Activated CD4-positive, alpha-beta memory T cell treated with anti-CD3 and anti-CD28 coated beads for 36 hours (primary cell): ENCODE measurements around the gene GPHN. TPM values are rescaled to one million over a fixed set of nuclear protein-coding genes. Genes with fewer than 3 reads are reported as not detected.

Experiments
- CTCF ChIA-PET: fragments of 350-600 bp; sonication (Branson Sonifier 250); formaldehyde crosslinking; loops from one replicate; lab custom pipeline; 2021; ENCODE audit warnings: antibody characterized with exemption, inconsistent platforms; lab: Charles Lee
- POLR2A ChIA-PET: fragments of 350-600 bp; sonication (Branson Sonifier 250); formaldehyde crosslinking; loops from one replicate; lab custom pipeline; 2021; ENCODE audit warnings: antibody characterized with exemption; lab: Charles Lee
- DNase-seq: peaks from one replicate; pipeline ENCODE4 v3.0.0-alpha.2; 2020
- H3K27ac Mint-ChIP-seq: one replicate; pipeline ENCODE4 v1.8.0; 2021; ENCODE audit warnings: mixed read lengths
- H3K27me3 Mint-ChIP-seq: one replicate; pipeline ENCODE4 v1.8.0; 2021; ENCODE audit warnings: mixed read lengths
- H3K36me3 Mint-ChIP-seq: one replicate; pipeline ENCODE4 v1.8.0; 2021; ENCODE audit warnings: mixed read lengths
- H3K4me1 Mint-ChIP-seq: one replicate; pipeline ENCODE4 v1.8.0; 2021; ENCODE audit warnings: low read depth, mixed read lengths
- H3K4me3 Mint-ChIP-seq: one replicate; pipeline ENCODE4 v1.8.0; 2021; ENCODE audit warnings: mild to moderate bottlenecking, mixed read lengths
- H3K9me3 Mint-ChIP-seq: one replicate; pipeline ENCODE4 v1.8.0; 2021; ENCODE audit warnings: mixed read lengths
- intact Hi-C: fragments of 100-400 bp; cut with micrococcal nuclease; formaldehyde crosslinking; loops from one replicate; pipeline ENCODE4 v1.15.1; 2023
- total RNA-seq, 2 experiments: library from RNA; stranded (reverse); gene quantifications; one replicate each; pipeline ENCODE4 v1.2.3, GENCODE V29; 2021

The GPHN gene
- total RNA-seq, result 10 to 100 TPM; 19.5 to 23.1 TPM

DNA sequence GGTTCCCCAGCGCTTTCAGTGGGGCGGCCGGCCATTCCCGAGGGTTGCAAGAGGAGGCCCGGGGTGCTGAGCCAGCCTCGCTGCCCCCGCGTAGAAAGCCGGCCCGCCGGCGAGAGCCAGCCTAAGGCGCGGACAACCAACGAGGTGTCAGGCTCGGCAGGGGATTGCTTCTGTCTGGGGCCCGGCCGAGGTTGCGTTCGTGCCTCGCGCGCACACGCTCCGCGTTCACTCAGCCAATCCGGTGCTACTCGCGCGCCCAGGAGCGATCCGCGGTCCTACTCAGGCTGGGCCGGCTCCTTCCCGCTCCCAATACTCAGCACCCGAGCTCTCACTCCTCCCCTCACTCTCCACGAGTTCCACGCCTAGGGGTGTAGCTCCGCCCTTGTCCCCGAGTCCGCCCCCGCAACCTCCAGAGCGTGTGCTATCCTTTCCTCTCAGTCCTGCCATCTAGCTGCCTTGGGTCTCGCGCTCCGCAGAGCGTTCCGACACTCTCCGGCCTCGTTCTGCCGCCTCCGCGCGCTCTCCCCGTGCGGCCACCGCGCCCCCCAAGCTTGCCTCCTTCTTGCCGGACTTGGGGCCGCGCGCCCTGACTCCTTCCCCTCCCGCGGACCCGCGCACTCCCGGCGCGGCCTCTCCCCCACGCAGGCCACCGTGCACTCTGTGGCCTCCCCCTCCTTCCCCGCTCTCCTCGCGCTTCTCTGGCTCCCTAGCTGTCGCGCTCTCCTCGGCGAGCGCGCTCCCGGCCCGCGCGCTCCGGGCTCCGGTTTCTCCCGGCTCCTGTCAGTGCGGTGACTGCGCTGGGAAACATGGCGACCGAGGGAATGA, at the start of gene GPHN:
Gene GPHN, plus strand, starts transcription at position 426 of the 825 bp plus-strand sequence.
- Mint-ChIP-seq H3K4me3 (peak within 1 kb of the TSS; percentile 89), H3K9me3 (no peaks in the 10 kb centered on the region), H3K27ac (peak within 1 kb of the TSS; percentile 92), H3K36me3 (no peaks in the 10 kb centered on the region), H3K4me1 (peaks cover 33% of the 10 kb centered on the region), H3K27me3 (peaks cover 4% of the 10 kb centered on the region)
- intact Hi-C loops, result loop anchor here (2.0 to 5.0 kb wide), 6 partner anchors 99 to 1411 kb away; partner anchors contain the start of genes EIF2S1, PALS1, RAD51B and ZFYVE26
- CTCF ChIA-PET, result interaction anchor here (1.0 to 2.7 kb wide), 8 partner anchors 10 to 852 kb away, joined by 3 to 8 read pairs (median 4); partner anchors contain the start of gene ATP6V1D
- DNase-seq, result peak; percentile 95
- POLR2A ChIA-PET, result interaction anchor here (1.6 to 1.9 kb wide), 4 partner anchors 9 to 734 kb away, joined by 4 to 9 read pairs (median 6); partner anchors contain the start of gene PALS1

DNA sequence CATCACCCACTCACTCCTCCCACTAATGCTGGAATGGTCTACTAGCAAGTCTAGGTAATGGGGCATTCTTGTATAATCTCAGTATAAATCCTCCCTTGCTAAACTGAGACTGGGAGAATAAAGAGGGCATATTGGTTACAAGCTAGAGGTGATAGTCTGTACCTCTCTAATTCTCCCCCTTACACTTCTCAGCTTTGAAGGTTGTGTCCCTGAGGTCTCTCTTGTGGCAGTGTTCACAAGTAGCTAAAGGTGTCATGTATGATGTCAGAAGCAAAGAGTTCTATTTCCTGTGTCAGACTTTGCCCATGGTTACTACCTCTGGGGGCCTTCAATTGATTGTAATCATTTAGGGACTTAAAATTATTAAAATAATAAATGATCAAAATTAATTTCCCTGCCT, 48.3 kb upstream of the GPHN start:
- intact Hi-C loops, result no loop called here
- Mint-ChIP-seq H3K27me3 (no peaks in the 10 kb centered on the region), H3K4me3 (no peak overlapping the region), H3K27ac (no peak overlapping the region), H3K36me3 (peaks cover 4% of the 10 kb centered on the region), H3K4me1 (no peaks in the 10 kb centered on the region), H3K9me3 (no peaks in the 10 kb centered on the region)
- CTCF ChIA-PET, result no interaction called here
- no peak for DNase-seq
- POLR2A ChIA-PET, result no interaction called here

DNA sequence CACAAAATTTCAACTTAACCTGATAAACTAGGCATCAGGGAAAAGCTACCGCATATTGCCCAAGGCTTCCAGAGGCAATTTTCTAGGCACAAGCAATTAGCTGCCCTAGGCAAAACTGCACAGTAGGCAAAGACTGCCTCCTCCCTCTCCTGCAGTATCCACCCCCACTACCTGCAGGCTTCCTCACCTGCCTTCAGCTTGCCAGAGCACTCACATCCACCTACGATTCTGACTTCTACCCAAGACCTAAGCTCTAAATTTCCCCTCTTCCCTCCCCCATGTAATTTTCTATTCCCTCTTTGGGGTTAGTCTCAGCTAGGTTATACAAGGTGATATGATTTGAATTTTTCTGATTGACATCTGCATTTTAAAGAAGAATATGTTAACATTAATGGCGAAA, 43.7 kb upstream of the GPHN start:
- H3K27me3 Mint-ChIP-seq, result no peaks in the 10 kb centered on the region
- CTCF ChIA-PET, result no interaction called here
- intact Hi-C loops, result no loop called here
- POLR2A ChIA-PET, result no interaction called here
- no peak for DNase-seq
- H3K4me3 Mint-ChIP-seq, result no peak overlapping the region
- no peak overlapping the region for H3K27ac Mint-ChIP-seq
- H3K4me1 Mint-ChIP-seq, result no peaks in the 10 kb centered on the region
- peaks cover 4% of the 10 kb centered on the region for H3K36me3 Mint-ChIP-seq
- H3K9me3 Mint-ChIP-seq, result peaks cover 5% of the 10 kb centered on the region

DNA sequence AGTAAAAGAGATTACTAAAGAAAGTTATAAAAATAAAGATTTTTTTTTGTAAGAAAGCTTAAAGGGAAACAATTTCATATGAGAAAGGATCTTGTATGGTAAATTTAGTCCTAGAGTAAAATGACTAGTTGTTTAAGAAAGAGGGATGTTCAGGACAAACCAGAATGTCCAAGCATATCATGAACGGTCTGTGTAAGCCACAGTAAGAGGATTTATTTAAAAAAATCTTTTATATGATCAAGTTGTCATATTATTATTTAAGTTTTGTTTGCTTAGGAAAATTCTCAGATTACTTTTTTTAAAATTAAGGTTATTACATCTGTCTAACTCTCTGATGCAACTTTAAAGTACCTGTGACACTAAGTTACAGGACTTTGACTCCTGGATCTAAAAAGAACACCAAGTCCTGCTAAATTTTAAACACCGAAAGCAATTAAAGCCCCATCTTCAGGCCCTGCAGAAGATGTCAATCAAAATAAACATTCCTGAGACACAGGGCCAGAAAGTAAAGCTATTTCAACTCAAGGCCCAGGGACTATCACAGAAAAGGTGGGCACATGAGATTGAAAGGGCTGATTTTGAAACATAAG, 39.1 kb upstream of the GPHN start:
- Mint-ChIP-seq H3K27ac (no peak overlapping the region), H3K27me3 (no peaks in the 10 kb centered on the region), H3K4me3 (no peak overlapping the region), H3K36me3 (peaks cover 6% of the 10 kb centered on the region), H3K9me3 (peaks cover 31% of the 10 kb centered on the region), H3K4me1 (no peaks in the 10 kb centered on the region)
- ChIA-PET POLR2A (no interaction called here), CTCF (interaction anchor here (2.0 kb wide), 1 partner anchor 109 kb away, joined by 6 read pairs; no protein-coding TSS in a partner anchor)
- intact Hi-C loops, result no loop called here
- DNase-seq, result no peak

DNA sequence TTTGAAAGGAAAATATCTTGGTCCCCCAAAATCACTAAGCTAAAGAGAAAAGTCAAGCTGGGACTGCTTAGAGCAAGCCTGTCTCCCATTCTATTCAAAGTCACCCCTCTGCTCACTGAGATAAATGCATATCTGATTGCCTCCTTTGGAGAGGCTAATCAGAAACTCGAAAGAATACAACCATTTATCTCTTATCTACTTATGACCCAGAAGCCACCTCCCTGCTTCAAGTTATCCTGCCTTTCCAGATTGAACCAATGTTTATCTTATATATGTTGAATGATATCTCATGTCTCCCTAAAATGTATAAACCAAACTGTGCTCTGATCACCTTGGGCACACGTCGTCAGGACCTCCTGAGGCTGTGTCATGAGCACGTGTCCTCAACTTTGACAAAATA, 36.4 kb upstream of the GPHN start:
- POLR2A ChIA-PET, result no interaction called here
- Mint-ChIP-seq H3K4me3 (no peak overlapping the region), H3K4me1 (no peaks in the 10 kb centered on the region), H3K27me3 (no peaks in the 10 kb centered on the region), H3K36me3 (peaks cover 4% of the 10 kb centered on the region), H3K9me3 (peaks cover 31% of the 10 kb centered on the region), H3K27ac (no peak overlapping the region)
- CTCF ChIA-PET, result no interaction called here
- intact Hi-C loops, result no loop called here
- no peak for DNase-seq

DNA sequence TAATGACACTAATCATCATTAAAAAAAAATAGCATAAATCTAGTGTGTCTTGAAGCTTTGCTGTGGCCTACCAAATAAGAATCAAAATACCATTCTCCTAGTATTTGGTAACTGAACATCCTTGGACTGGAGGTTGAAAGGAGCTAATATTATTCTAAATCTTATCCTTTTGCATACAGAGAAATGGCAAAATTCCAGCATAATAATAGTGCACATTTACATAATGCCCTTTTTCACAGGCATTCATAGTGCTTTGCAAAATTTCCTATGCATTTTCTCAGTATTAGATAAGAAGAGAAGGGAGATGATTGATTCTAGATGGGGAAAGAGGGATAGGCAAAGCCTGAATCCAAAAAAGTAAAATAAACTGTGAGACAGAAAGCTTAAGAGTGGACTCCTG, 35.7 kb upstream of the GPHN start:
- no peak overlapping the region for H3K4me3 Mint-ChIP-seq
- peaks cover 4% of the 10 kb centered on the region for H3K36me3 Mint-ChIP-seq
- no peak for DNase-seq
- intact Hi-C loops, result no loop called here
- ChIA-PET POLR2A (no interaction called here), CTCF (no interaction called here)
- no peak overlapping the region for H3K27ac Mint-ChIP-seq
- no peaks in the 10 kb centered on the region for H3K4me1 Mint-ChIP-seq
- H3K9me3 Mint-ChIP-seq, result peaks cover 31% of the 10 kb centered on the region
- H3K27me3 Mint-ChIP-seq, result no peaks in the 10 kb centered on the region

DNA sequence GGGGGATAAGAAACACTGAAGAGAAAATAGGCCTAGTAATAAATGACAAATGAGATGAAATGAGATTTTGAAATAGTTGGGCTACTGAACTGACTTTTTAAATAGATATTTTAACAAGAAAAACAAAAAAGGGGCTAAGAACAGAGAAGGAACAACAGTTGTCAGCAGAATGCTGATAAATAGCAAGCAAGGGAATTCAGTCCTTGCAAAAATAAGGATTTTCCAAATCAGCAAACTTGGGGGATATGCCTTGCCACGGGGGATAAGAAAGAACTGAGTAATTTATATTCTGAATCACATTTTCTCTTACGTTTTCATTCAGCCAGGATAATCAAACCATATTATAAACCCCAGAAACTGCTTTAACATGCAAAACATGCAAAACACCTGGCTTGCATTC, 34.7 kb upstream of the GPHN start:
- no peak overlapping the region for H3K27ac Mint-ChIP-seq
- DNase-seq, result no peak
- ChIA-PET POLR2A (no interaction called here), CTCF (no interaction called here)
- no peak overlapping the region for H3K4me3 Mint-ChIP-seq
- H3K4me1 Mint-ChIP-seq, result no peaks in the 10 kb centered on the region
- peaks cover 31% of the 10 kb centered on the region for H3K9me3 Mint-ChIP-seq
- H3K36me3 Mint-ChIP-seq, result peaks cover 2% of the 10 kb centered on the region
- H3K27me3 Mint-ChIP-seq, result no peaks in the 10 kb centered on the region
- intact Hi-C loops, result no loop called here

DNA sequence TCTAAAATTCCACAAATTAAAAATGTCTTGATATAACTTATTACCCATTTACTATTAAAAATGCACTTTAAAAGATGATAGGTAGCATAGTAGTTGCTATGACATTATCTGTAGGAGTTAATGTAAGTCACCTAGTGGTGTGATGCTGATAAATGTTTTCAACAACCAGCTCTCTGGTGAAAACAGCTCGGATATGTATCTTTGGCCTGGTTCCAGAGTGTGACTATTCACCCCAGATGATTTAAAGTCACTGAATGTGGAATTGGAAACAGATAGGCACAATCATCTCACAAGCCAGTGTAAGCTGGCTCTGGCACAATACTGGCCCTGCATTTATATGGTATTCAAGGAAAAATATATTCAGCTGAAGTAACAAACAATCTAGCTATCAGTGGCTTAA, 31.0 kb upstream of the GPHN start:
- Mint-ChIP-seq H3K36me3 (peaks cover 2% of the 10 kb centered on the region), H3K4me3 (no peak overlapping the region), H3K27me3 (no peaks in the 10 kb centered on the region), H3K4me1 (no peaks in the 10 kb centered on the region), H3K27ac (no peak overlapping the region), H3K9me3 (peaks cover 4% of the 10 kb centered on the region)
- intact Hi-C loops, result no loop called here
- POLR2A ChIA-PET, result no interaction called here
- CTCF ChIA-PET, result interaction anchor here (0.7 kb wide), 1 partner anchor 18 kb away, joined by 3 read pairs; no protein-coding TSS in a partner anchor
- no peak for DNase-seq

DNA sequence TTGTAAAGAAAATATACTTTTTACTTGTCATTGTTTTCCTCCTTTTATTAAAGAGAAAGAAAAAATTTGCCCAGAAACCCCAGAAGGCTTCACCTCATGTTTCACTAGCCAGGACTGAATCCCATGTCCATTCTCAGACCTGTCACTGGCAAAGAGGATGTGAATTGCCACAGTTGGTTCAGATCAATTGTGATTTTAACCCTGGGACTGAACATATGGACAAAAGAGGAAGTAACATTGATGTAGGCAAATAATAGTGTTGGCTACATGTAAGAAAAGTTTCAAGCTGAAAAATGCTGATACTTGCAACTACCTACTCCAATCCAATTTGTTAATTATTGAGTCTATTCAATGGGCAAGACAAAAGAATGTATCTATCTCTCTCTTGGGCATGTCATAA, 30.4 kb upstream of the GPHN start:
- H3K27ac Mint-ChIP-seq, result no peak overlapping the region
- ChIA-PET CTCF (no interaction called here), POLR2A (no interaction called here)
- no peak for DNase-seq
- H3K36me3 Mint-ChIP-seq, result no peaks in the 10 kb centered on the region
- intact Hi-C loops, result no loop called here
- H3K27me3 Mint-ChIP-seq, result no peaks in the 10 kb centered on the region
- H3K9me3 Mint-ChIP-seq, result no peaks in the 10 kb centered on the region
- no peaks in the 10 kb centered on the region for H3K4me1 Mint-ChIP-seq
- no peak overlapping the region for H3K4me3 Mint-ChIP-seq

DNA sequence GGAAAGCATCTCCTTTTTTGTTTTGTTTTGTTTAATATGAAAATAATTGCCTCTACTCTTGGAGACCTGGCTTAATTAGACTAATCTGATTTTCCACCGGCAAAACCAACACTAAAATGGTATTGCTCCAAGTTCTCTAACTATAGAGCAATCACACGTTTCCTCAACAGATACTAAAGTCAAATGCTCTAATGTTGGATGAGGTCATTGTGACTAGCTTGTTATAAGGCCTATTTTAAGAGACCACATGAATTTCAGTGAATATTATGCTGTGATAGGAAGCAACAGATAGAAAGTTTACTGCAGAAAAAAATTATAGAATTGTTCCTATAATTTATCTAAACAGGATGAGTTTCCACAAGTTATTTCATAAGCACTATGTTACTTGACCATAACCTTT, 25.1 kb upstream of the GPHN start:
- Mint-ChIP-seq H3K4me1 (no peaks in the 10 kb centered on the region), H3K36me3 (no peaks in the 10 kb centered on the region), H3K27ac (no peak overlapping the region), H3K9me3 (no peaks in the 10 kb centered on the region), H3K27me3 (no peaks in the 10 kb centered on the region), H3K4me3 (no peak overlapping the region)
- intact Hi-C loops, result no loop called here
- CTCF ChIA-PET, result interaction anchor here (0.6 to 1.4 kb wide), 2 partner anchors 12 to 310 kb away, joined by 4 read pairs; no protein-coding TSS in a partner anchor
- POLR2A ChIA-PET, result no interaction called here
- no peak for DNase-seq

DNA sequence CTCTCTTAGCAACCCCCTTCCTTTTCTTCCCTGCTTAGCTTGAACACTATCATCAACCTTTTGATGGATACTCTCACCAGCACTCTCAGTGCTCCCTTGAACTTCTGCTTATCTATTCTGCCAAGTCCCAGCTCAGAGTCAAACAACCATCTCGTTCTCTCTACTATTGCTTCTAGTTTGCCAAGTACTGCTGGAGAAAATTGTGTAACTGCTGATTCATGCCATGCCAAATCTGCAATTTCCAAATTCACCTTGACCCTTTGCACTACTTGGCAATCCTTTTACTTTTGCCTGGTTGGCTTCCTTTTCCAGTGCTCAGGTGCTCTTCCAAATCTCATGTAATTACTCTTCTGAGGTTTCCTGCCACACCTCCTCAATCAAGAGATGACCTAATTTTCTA, 24.6 kb upstream of the GPHN start:
- intact Hi-C loops, result no loop called here
- H3K4me3 Mint-ChIP-seq, result no peak overlapping the region
- ChIA-PET CTCF (interaction anchor here (1.4 kb wide), 1 partner anchor 12 kb away, joined by 4 read pairs; no protein-coding TSS in a partner anchor), POLR2A (no interaction called here)
- DNase-seq, result no peak
- H3K9me3 Mint-ChIP-seq, result no peaks in the 10 kb centered on the region
- no peaks in the 10 kb centered on the region for H3K4me1 Mint-ChIP-seq
- no peaks in the 10 kb centered on the region for H3K27me3 Mint-ChIP-seq
- H3K27ac Mint-ChIP-seq, result no peak overlapping the region
- H3K36me3 Mint-ChIP-seq, result no peaks in the 10 kb centered on the region

DNA sequence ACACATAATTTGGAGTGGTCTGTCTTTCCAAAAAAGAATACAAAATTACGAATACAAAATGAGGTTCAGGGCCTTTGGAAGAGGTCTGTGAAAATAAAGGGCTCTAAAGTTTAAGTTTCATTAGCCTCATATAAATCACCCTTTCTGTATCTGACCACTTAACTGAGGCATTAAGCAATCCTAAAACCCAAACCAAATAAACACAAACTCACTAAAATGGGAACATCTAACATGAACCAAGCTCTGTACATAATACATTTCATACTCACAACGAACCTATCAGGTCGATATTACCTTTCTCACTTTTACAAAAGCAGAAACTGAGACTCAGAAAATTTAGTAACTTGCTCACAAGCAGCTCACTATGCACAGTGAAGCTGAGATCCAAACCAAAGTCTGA, 22.9 kb upstream of the GPHN start:
- H3K4me3 Mint-ChIP-seq, result no peak overlapping the region
- CTCF ChIA-PET, result interaction anchor here (0.6 kb wide), 1 partner anchor 23 kb away, joined by 3 read pairs; the partner anchor contains the start of gene GPHN
- POLR2A ChIA-PET, result no interaction called here
- intact Hi-C loops, result no loop called here
- DNase-seq, result no peak
- H3K4me1 Mint-ChIP-seq, result no peaks in the 10 kb centered on the region
- H3K36me3 Mint-ChIP-seq, result no peaks in the 10 kb centered on the region
- no peaks in the 10 kb centered on the region for H3K27me3 Mint-ChIP-seq
- no peak overlapping the region for H3K27ac Mint-ChIP-seq
- H3K9me3 Mint-ChIP-seq, result no peaks in the 10 kb centered on the region
